ENCODE data around the gene ULK1.

- TF ChIP-seq, protein P1, sequence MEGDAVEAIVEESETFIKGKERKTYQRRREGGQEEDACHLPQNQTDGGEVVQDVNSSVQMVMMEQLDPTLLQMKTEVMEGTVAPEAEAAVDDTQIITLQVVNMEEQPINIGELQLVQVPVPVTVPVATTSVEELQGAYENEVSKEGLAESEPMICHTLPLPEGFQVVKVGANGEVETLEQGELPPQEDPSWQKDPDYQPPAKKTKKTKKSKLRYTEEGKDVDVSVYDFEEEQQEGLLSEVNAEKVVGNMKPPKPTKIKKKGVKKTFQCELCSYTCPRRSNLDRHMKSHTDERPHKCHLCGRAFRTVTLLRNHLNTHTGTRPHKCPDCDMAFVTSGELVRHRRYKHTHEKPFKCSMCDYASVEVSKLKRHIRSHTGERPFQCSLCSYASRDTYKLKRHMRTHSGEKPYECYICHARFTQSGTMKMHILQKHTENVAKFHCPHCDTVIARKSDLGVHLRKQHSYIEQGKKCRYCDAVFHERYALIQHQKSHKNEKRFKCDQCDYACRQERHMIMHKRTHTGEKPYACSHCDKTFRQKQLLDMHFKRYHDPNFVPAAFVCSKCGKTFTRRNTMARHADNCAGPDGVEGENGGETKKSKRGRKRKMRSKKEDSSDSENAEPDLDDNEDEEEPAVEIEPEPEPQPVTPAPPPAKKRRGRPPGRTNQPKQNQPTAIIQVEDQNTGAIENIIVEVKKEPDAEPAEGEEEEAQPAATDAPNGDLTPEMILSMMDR (IDR thresholded peaks at IDR 0.05 in 4 of 5, conservative IDR thresholded peaks at IDR 0.05 in 1 of 5): no peak
- TF ChIP-seq POLR2A (IDR thresholded peaks at IDR 0.05): no peak
Measured at GRCh38 chr12:131922772-131923171, 28.4 kb downstream of the ULK1 start.
